K562 (cell line): Measurements from ENCODE around the gene LHPP. TPM values are rescaled to one million over a fixed set of nuclear protein-coding genes. Genes with fewer than 3 reads are reported as not detected.

Experiments
- ATF6 ChIP-seq: sonication (generic); formaldehyde crosslinking; IDR thresholded peaks from 2 replicates; pipeline ENCODE4 v1.4.0; 2020; ENCODE audit warnings: mild to moderate bottlenecking, missing genetic modification reagents
- CBFB ChIP-seq: sonication (generic); formaldehyde crosslinking; IDR thresholded peaks from 2 replicates; pipeline ENCODE4 v1.4.0; 2020; ENCODE audit warnings: mild to moderate bottlenecking, missing genetic modification reagents
- KAT8 ChIP-seq: fragments of 450-650 bp; IDR thresholded peaks from 2 replicates; pipeline ENCODE4 v1.6.1; 2016; ENCODE audit warnings: low read depth, mild to moderate bottlenecking
- KLF13 ChIP-seq: fragments of 450-650 bp; IDR thresholded peaks from 2 replicates; pipeline ENCODE4 v1.6.1; 2016; ENCODE audit warnings: missing genetic modification characterization, low read depth, mild to moderate bottlenecking, missing compliant biosample characterization, moderate library complexity, borderline replicate concordance
- L3MBTL2 ChIP-seq: fragments of 450-650 bp; IDR thresholded peaks from 2 replicates; pipeline ENCODE4 v1.6.1; 2016; ENCODE audit warnings: mild to moderate bottlenecking, moderate library complexity
- MYBL2 ChIP-seq, 2 experiments: fragments of 450-650 bp in 1 of 2; sonication (generic) in 1 of 2; formaldehyde crosslinking in 1 of 2; IDR thresholded peaks; 2 replicates each; pipeline versions ENCODE4 v1.6.1 to v1.8.1; 2017 to 2022; ENCODE audit warnings: borderline replicate concordance in 1 of 2, inconsistent platforms in 1 of 2, low read depth in 1 of 2, mild to moderate bottlenecking in 1 of 2, missing genetic modification reagents in 1 of 2, moderate library complexity in 1 of 2
- NCOA4 ChIP-seq: fragments of 450-650 bp; IDR thresholded peaks from 2 replicates; pipeline ENCODE4 v1.6.1; 2018; ENCODE audit warnings: mild to moderate bottlenecking; ENCODE audit not compliant: partially characterized antibody
- PHF8 ChIP-seq: fragments of 200-600 bp; sonication (generic); IDR thresholded peaks from 2 replicates; pipeline ENCODE4 v1.6.1; 2012; ENCODE audit warnings: mixed run types, mild to moderate bottlenecking, inconsistent platforms, low read length, moderate library complexity, borderline replicate concordance
- RNF219 ChIP-seq: fragments of 250-450 bp; sonication (Bioruptor Pico); IDR thresholded peaks from 2 replicates; pipeline ENCODE4 v1.5.0; 2022; ENCODE audit warnings: mild to moderate bottlenecking
- SMARCB1 ChIP-seq: IDR thresholded peaks from 2 replicates; pipeline ENCODE4 v1.6.1; 2011; ENCODE audit warnings: improper control_type of control experiment, low read depth; ENCODE audit not compliant: insufficient read length
- SMC3 ChIP-seq: conservative IDR thresholded peaks from 2 replicates; pipeline ENCODE4 v1.6.1; 2011; ENCODE audit warnings: low read depth, low read length, improper control_type of control experiment; ENCODE audit not compliant: insufficient read depth
- STAT6 ChIP-seq: sonication (generic); formaldehyde crosslinking; IDR thresholded peaks from 2 replicates; pipeline ENCODE4 v1.8.1; 2023; ENCODE audit warnings: mild to moderate bottlenecking, missing genetic modification reagents
- TAF15 ChIP-seq: fragments of 200-400 bp; formaldehyde crosslinking; IDR thresholded peaks from 2 replicates; pipeline ENCODE4 v1.6.1; 2017; ENCODE audit warnings: mild to moderate bottlenecking, low read depth, low read length, moderate library complexity
- XRCC4 ChIP-seq: IDR thresholded peaks from one replicate; pipeline ENCODE4 v1.6.1; 2011; ENCODE audit not compliant: insufficient read depth, insufficient read length; ENCODE audit errors: extremely low read depth
- ZBTB33 ChIP-seq: sonication (generic); formaldehyde crosslinking; IDR thresholded peaks from 2 replicates; pipeline ENCODE4 v1.8.1; 2023; ENCODE audit warnings: mild to moderate bottlenecking, missing genetic modification reagents
- ZFP1 ChIP-seq: fragments of 450-650 bp; formaldehyde crosslinking; IDR thresholded peaks from 2 replicates; pipeline ENCODE4 v1.4.0; 2020; ENCODE audit warnings: mild to moderate bottlenecking, mixed read lengths
- ZNF316 ChIP-seq: fragments of 450-650 bp; IDR thresholded peaks from 2 replicates; pipeline ENCODE4 v1.6.1; 2016
- ZSCAN32 ChIP-seq: fragments of 450-650 bp; formaldehyde crosslinking; IDR thresholded peaks from 2 replicates; pipeline ENCODE4 v1.4.0; 2020; ENCODE audit warnings: mild to moderate bottlenecking, moderate library complexity
- polyA plus RNA-seq, 8 experiments: library from polyadenylated mRNA; depleted of rRNA in 4 of 8; stranded (reverse) in 5 of 8; unstranded in 3 of 8; fragments of >200 nt; fragmentation: Nextera tagmentation in 2 of 8; fragmentation: Illumina TruSeq in 1 of 8; extraction: Ambion mirVana in 2 of 8; extraction: Trizol in 1 of 8; gene quantifications; 2 replicates each; pipeline versions ENCODE4 v1.2.1 to v1.2.3, GENCODE V29; 2011 to 2014; ENCODE audit warnings: inconsistent platforms in 1 of 8, missing spikeins in 1 of 8
- total RNA-seq, 7 experiments: library from RNA; depleted of rRNA in 6 of 7; stranded (reverse); fragments of >200 nt in 6 of 7; fragmentation: Illumina TruSeq in 2 of 7; extraction: Trizol in 2 of 7; gene quantifications; 2 replicates each; pipeline versions ENCODE4 v1.2.1 to v1.2.3, GENCODE V29; 2011 to 2021; ENCODE audit warnings: low replicate concordance in 1 of 7

LHPP gene
- total and polyA plus RNA-seq, 9 of the 15 experiments (the other 6 are each of a cell fraction or from before 2014, with no cell fraction given): 0.34 to 7.4 (median 3.0) TPM

GRCh38 chr10:124588736-124589490 is 127.3 kb downstream of the LHPP start (continued):
- TF ChIP-seq TAF15 (no peak), ATF6 (CRISPR knock-in tag) (no peak), MYBL2 (IDR thresholded peaks at IDR 0.05; ENCODE audit: low read depth) (no peak), MYBL2 (CRISPR knock-in tag; IDR thresholded peaks at IDR 0.05; ENCODE audit: borderline replicate concordance) (no peak), SMC3 (no peak), ZBTB33 (CRISPR knock-in tag) (no peak), ZFP1 (CRISPR knock-in tag) (no peak), SMARCB1 (no peak), CBFB (CRISPR knock-in tag) (0 out of 2 replicates have a peak, but pooled peaks have one; percentile 72), PHF8 (no peak), XRCC4 (no peak), KLF13 (tag) (no peak), RNF219 (CRISPR knock-in tag) (no peak), ZSCAN32 (CRISPR knock-in tag) (no peak), STAT6 (CRISPR knock-in tag) (no peak), NCOA4 (no peak), L3MBTL2 (peak; percentile 39; the same call in 1 of the 2 replicates), KAT8 (no peak), ZNF316 (no peak)
